Rectal smooth muscle tissue (tissue), 1 donor: ENCODE measurements around the gene BICC1.
A peak's percentile ranks its signal among the peaks of the same experiment; 100 is the strongest.

Experiments
- H3K27ac ChIP-seq: one replicate; pipeline ENCODE4 v1.7.0; 2013; ENCODE audit warnings: low read depth, low read length, inconsistent platforms
- H3K27me3 ChIP-seq: one replicate; pipeline ENCODE4 v1.7.0; 2013; ENCODE audit warnings: low read length; ENCODE audit not compliant: control insufficient read depth, insufficient read depth
- H3K36me3 ChIP-seq: one replicate; pipeline ENCODE4 v1.7.0; 2013; ENCODE audit warnings: low read length; ENCODE audit not compliant: control insufficient read depth, insufficient read depth
- H3K4me1 ChIP-seq: one replicate; pipeline ENCODE4 v1.7.0; 2013; ENCODE audit warnings: low read length; ENCODE audit not compliant: control insufficient read depth, insufficient read depth
- H3K4me3 ChIP-seq: one replicate; pipeline ENCODE4 v1.7.0; 2013; ENCODE audit warnings: low read length
- H3K9ac ChIP-seq: one replicate; pipeline ENCODE4 v1.7.0; 2013; ENCODE audit warnings: low read length

Gene BICC1

DNA sequence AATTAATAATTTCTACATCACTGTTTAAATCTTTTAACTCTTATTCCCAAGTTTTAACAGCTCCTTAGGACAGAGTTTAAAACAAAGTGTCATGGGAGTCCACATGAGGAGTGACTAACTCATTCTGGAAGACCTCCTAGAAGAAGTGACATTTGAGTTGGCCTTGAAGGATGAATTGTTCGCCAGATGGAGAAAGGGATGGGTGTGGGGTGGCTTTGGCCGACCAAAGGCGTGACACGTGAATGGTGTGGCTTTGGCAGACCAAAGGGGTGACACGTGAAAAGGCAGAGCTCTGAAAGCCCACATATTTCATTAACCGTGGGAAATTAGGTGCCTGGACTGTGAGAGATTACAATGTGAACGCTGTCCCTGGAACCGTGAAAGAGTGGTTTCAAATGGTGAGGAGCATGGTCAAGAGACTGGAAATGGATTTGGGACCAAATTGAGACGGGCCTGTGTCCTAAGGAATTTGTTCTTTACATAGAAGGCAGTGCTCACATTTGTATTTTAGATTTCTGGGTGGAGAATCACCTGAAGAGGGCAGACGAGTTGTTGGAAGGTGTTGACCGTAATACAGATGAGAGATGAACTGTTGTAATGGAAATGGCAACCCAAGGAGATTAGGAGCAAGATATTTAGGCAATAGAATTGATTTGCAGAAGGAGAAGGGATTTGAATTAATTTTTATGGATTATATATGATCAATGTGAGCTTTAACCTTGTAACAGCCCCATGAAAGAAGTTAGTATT lies 228.1 kb downstream of the BICC1 start:
- Histone ChIP-seq H3K27me3 (no peaks in the 10 kb centered on the region), H3K4me3 (no peak overlapping the region), H3K27ac (no peak overlapping the region), H3K9ac (no peak overlapping the region), H3K4me1 (no peaks in the 10 kb centered on the region), H3K36me3 (no peaks in the 10 kb centered on the region)

DNA sequence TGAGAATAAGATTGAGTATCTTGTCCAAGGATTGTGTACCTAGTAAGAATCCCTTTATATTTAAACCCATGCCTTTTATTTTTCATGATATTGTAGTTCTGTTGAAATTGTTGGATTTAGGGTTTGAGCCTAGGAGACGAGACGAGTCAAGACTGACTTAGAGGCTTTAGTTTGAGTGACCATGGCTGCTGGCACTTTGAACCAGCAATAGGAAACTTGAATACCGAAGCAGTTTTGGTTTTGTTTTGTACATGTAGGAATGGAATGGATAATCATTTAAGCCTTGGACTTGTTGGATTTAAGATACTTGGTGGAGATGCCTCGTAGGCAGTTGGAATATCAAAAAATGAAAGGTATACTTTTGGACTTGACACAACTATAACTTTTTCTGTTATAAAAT lies 229.0 kb downstream of the BICC1 start:
- H3K27ac ChIP-seq, result no peak overlapping the region

DNA sequence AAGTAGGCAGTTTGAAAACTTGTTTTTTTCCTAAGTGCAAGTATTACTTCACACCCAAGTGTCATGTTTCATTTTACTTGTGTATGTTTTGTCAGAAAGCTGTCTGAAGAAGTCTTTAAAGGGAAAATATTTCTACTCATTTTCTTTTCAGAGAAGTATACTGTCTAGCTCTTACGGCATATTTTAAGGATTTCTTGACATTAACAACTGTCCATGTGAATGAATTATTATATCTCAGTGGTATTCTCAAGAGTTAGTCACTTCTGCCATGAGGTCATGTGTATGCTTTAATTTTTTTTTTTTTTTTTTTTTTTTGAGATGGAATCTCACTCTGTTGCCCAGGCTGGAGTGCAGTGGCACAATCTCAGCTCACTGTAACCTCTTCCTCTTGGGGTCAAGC lies 229.5 kb downstream of the BICC1 start:
- no peaks in the 10 kb centered on the region for H3K27me3 ChIP-seq
- H3K27ac ChIP-seq, result no peak overlapping the region
- no peak overlapping the region for H3K9ac ChIP-seq
- H3K4me1 ChIP-seq, result no peaks in the 10 kb centered on the region
- H3K4me3 ChIP-seq, result no peak overlapping the region
- no peaks in the 10 kb centered on the region for H3K36me3 ChIP-seq

More for the DNA sequence above, 229.0 kb downstream of the BICC1 start:
- Histone ChIP-seq H3K36me3 (no peaks in the 10 kb centered on the region), H3K4me3 (no peak overlapping the region), H3K27me3 (no peaks in the 10 kb centered on the region), H3K9ac (no peak overlapping the region), H3K4me1 (no peaks in the 10 kb centered on the region)

DNA sequence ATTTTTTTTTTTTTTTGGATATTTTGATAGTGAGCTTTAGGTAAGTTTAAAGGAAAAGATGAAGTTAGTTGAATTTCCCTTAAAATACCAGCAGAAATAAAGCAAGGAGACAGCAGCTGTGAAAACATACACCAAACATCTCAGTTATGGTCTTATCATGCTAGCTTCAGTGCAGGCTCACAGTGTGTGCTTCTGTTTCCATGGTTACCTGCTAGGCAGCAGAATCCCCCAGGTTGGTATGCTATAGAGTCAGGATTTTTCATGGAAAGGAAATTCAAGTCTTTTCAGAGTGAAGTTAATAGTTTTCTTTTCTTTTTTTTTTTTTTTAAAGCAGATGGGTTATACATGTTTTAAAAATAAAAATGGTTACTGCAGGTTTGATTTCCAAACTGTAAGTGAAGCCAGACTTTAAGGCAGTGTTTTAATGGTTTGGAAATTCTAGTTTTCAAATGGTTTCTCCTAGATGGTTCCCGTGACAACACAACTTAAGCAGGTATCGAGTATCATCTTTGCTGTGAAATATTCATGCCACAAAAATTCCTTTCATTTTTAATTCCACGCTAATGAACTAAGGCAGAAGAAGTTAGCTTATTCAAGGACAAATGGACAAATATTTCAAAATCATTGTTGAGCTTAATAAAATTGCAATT lies 230.9 kb downstream of the BICC1 start:
- Histone ChIP-seq H3K4me1 (no peaks in the 10 kb centered on the region), H3K27me3 (no peaks in the 10 kb centered on the region), H3K27ac (no peak overlapping the region), H3K36me3 (no peaks in the 10 kb centered on the region), H3K4me3 (no peak overlapping the region), H3K9ac (no peak overlapping the region)

DNA sequence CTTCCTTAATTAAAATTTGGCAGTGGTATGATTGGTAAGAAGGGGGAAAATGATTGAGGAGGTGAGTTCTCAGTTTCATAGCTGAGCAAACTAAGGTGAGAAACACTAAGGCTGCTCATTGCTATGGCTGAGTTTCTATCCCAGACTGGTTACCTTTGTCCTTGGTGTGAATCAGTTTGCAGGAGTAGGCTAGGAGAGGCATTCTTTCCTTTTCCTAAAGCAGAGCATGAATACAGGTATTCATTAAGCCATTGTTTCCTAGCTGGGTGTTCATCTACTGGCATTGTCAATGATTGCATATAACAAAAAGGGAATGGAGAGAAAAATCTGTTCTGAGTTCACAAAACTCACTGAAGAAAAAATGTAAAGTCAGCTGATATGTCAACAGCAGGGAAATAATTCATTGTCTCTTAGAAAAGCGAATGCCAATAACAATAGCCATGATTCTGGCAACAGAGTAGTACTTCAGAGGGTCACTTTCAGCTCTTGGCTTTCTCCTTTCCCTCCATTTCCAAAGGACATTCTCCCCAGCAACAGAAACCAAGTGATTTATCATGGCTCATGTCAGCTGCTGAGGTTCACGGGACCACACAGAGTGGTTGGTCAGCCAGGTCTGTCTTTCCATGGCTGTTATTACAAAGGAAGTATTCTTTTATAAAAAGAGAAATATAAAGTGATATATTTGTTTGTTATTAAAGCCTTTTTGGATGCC lies 234.0 kb downstream of the BICC1 start:
- H3K27me3 ChIP-seq, result no peaks in the 10 kb centered on the region
- no peaks in the 10 kb centered on the region for H3K36me3 ChIP-seq
- H3K4me1 ChIP-seq, result no peaks in the 10 kb centered on the region
- H3K9ac ChIP-seq, result no peak overlapping the region
- no peak overlapping the region for H3K4me3 ChIP-seq
- H3K27ac ChIP-seq, result no peak overlapping the region

DNA sequence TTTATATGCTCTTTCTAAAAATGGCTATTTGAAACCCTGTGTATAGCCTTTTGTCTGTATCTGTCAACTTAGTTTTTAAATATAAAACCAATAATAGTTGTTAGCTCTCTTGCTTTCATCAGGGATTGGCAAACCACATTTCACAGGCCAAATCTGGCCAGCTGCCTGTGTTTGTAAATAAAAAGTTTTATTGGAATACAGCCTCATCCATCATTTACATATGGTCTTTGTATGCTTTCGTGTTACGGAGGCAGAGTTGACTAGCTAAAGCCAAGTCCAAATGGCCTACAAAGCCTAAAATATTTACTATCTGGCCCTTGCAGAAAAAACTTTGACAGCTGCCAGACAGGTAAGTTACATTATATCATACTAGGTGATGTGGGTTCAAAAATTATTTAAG lies 235.0 kb downstream of the BICC1 start:
- Histone ChIP-seq H3K4me3 (no peak overlapping the region), H3K9ac (no peak overlapping the region), H3K4me1 (no peaks in the 10 kb centered on the region), H3K27me3 (no peaks in the 10 kb centered on the region), H3K27ac (no peak overlapping the region), H3K36me3 (no peaks in the 10 kb centered on the region)

DNA sequence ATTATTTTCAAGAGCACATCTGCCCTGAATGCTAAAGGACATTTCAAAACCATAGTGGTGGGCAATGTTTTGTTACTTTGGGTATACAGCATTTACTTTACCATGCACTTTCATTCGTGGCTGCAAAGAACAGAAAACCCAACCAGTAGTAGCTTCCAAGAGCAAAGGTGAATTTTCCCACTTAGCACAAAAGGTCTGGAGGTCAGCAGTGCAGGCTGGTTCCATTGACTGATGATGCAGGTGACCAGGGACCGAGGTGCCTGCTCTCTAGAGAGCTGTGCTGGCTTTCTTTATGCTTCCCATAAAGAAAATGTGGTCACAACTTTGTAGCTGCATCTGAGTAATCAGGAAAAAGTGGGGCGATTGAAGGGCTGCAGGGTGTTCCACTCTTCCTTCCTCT lies 240.0 kb downstream of the BICC1 start:
- Histone ChIP-seq H3K4me3 (no peak overlapping the region), H3K36me3 (no peaks in the 10 kb centered on the region), H3K27ac (no peak overlapping the region), H3K27me3 (no peaks in the 10 kb centered on the region), H3K9ac (no peak overlapping the region), H3K4me1 (peaks cover 2% of the 10 kb centered on the region)

DNA sequence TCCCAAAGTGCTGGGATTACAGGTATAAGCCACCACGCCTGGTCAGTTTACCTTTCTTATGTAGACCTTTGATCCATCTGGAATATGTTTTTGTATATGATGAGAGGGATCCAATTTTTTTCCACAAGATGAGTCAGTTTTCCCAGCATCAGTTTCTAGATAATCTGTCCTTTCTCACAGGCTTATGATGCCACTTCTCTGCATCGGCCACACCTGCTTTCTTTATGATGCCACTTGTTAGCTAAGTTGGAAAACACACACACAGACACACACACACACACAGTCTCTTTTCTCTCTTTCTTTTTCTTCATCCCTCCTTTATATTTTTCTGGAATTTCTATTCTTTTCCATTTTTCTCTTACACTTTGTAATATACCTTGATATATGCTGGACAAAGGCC lies 240.8 kb downstream of the BICC1 start:
- Histone ChIP-seq H3K4me1 (peaks cover 2% of the 10 kb centered on the region), H3K4me3 (no peak overlapping the region), H3K9ac (no peak overlapping the region), H3K27ac (no peak overlapping the region), H3K27me3 (no peaks in the 10 kb centered on the region), H3K36me3 (no peaks in the 10 kb centered on the region)

DNA sequence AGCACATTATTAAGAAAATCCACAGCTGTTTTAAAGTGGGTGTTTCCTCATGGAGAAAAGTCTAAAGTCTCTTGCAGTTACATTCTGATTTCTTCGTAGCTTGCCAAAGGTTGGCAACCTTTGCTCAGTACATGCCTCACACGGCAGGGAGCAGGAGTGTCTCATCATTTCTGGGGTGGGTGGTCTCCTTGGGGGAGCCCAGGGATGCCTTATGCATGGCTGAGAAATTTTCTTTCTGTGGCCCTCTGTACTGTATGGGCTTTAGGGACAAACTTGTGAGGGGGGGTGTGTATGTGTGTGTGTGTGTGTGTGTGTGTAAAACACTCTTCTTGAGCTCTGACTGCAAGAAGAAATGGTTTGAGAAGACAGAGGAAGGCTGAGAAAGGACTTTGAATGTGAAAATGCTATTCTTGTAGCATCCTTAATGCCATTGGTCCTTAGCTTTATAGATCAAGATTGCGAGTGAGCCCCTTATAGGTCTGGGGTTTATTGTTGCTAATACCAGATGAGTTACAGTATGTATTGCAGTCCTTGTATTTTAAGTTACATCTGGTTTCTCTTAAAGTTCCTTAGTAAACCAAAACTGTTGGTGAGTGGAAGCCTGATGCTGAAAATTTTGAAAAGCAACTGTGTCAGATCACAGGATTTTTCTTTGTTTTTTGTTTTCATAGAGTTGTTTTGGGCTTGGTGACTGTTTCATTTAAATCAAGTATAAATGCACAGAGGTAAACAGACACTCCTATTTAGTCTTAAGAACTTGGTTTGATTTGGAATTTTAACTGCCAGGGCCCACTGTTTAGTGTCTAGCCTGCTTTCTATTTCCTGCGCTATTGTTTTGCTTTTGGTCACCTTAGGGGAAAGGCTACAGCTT lies 242.0 kb downstream of the BICC1 start:
- Histone ChIP-seq H3K4me3 (no peak overlapping the region), H3K4me1 (peaks cover 2% of the 10 kb centered on the region), H3K27ac (peak overlapping the region; percentile 7), H3K27me3 (no peaks in the 10 kb centered on the region), H3K36me3 (no peaks in the 10 kb centered on the region), H3K9ac (no peak overlapping the region)

DNA sequence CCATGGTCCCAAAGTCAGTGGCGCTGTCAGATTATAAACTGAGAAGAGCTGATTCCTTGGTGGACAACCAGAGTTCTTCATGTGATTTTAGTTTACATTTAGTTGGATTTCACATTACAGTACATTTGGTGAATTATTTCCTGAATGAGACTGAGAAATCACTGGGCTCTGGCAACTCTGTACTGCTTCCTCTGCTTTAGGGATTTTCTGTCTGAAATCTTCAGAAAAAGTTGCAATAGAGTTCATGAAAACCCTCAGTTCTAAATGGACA lies 242.6 kb downstream of the BICC1 start:
- H3K27ac ChIP-seq, result peak overlapping the region; percentile 7

DNA sequence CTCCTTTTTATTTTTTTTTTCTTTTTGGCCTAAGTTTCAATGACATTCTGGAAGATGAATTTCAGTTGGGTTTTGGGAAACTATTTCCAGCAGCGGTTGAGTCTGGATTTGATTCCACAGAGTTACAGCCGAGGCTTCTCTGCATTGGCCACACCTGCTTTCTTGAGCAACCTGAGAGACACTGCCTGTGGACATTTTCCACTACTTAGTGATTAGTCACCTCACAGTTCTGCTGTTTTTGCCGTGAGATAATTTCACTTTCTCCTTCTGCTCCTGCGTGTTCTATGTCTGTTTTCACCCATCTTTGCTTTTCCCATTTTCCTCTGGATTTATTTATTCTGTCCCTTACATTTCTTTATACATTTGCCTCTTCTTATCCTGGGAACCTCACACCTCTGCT lies 243.0 kb downstream of the BICC1 start:
- no peak overlapping the region for H3K9ac ChIP-seq
- H3K4me3 ChIP-seq, result no peak overlapping the region

More for the DNA sequence above, 242.6 kb downstream of the BICC1 start:
- Histone ChIP-seq H3K27me3 (no peaks in the 10 kb centered on the region), H3K4me3 (no peak overlapping the region), H3K36me3 (no peaks in the 10 kb centered on the region), H3K4me1 (peaks cover 2% of the 10 kb centered on the region), H3K9ac (no peak overlapping the region)

DNA sequence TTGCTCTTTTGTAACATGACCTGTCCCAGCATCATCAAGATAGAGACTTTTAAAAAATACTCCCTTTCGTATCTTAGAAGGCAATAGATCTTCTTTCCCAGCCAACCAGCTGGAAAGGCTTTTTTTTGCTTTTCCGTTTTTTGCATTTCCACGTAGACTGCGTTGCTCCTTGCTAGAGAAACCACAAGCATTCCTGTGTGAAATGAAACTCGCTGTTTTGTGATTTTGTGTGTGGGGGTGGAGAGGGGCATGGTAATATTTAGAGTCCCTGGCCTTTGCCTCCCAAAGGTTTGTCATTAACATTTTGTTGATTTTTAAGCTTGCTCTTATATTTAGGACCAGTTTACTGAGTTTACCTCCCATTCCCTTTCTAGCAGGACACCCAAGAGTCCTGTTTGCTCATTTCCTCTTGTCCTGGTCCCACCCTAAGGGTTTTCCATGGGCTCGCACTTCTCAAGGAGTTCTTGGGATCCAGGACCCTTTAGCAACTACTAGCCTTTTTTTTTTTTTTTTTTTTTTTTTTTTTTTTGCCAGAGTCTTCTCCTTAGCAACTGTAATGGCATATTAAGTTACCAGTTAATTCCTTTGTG lies 243.6 kb downstream of the BICC1 start:
- H3K9ac ChIP-seq, result no peak overlapping the region
- peak overlapping the region; percentile 48 for H3K27ac ChIP-seq
- peaks cover 2% of the 10 kb centered on the region for H3K4me1 ChIP-seq
- no peaks in the 10 kb centered on the region for H3K27me3 ChIP-seq
- H3K4me3 ChIP-seq, result no peak overlapping the region
- H3K36me3 ChIP-seq, result no peaks in the 10 kb centered on the region

More for the DNA sequence above, 243.0 kb downstream of the BICC1 start:
- Histone ChIP-seq H3K4me1 (peaks cover 2% of the 10 kb centered on the region), H3K36me3 (no peaks in the 10 kb centered on the region), H3K27me3 (no peaks in the 10 kb centered on the region), H3K27ac (peak overlapping the region; percentile 48)
